PC-9 (cell line): ENCODE data around the gene C11orf42. TPM values are rescaled to one million over a fixed set of nuclear protein-coding genes. Genes with fewer than 3 reads are reported as not detected.

Experiments used
- BruUV-seq: library from RNA; stranded (reverse); fragments of 400-500 nt; replicated peaks from 2 replicates; lab custom pipeline; 2021; lab: Mats Ljungman, UMichigan
- CTCF ChIA-PET: fragments of 300-600 bp; sonication (Branson Sonifier 250); formaldehyde crosslinking; loops from one replicate; lab custom pipeline; 2022; ENCODE audit warnings: antibody characterized with exemption; lab: Charles Lee
- POLR2A ChIA-PET: fragments of 300-600 bp; sonication (Branson Sonifier 250); formaldehyde crosslinking; loops from one replicate; lab custom pipeline; 2022; ENCODE audit warnings: antibody characterized with exemption; ENCODE audit not compliant: unreplicated experiment; lab: Charles Lee
- DNase-seq, 2 experiments: peaks; one replicate each; pipeline versions ENCODE4 v3.0.0 to v3.0.0-alpha.2; 2015 to 2022; ENCODE audit warnings: mixed read lengths in 1 of 2
- H2AFZ ChIP-seq: fragments of 200-600 bp; sonication (generic); 2 replicates; pipeline ENCODE4 v1.8.1; 2017; ENCODE audit warnings: antibody characterized with exemption
- H3F3A ChIP-seq: fragments of 200-600 bp; sonication (generic); 2 replicates; pipeline ENCODE4 v1.8.1; 2017; ENCODE audit warnings: antibody characterized with exemption, mild to moderate bottlenecking, low read depth; ENCODE audit not compliant: insufficient read depth
- H3K27ac ChIP-seq: fragments of 200-600 bp; sonication (generic); 2 replicates; pipeline ENCODE4 v1.6.1; 2016; ENCODE audit warnings: mixed run types
- H3K27me3 ChIP-seq: fragments of 200-600 bp; sonication (generic); 2 replicates; pipeline ENCODE4 v1.6.1; 2016; ENCODE audit warnings: low read depth, mixed run types; ENCODE audit not compliant: insufficient read depth
- H3K36me3 ChIP-seq: fragments of 200-600 bp; sonication (generic); 2 replicates; pipeline ENCODE4 v1.6.1; 2016; ENCODE audit warnings: low read depth, mixed run types
- H3K4me1 ChIP-seq: fragments of 200-600 bp; sonication (generic); replicated peaks from 2 replicates; pipeline ENCODE4 v1.6.1; 2016; ENCODE audit warnings: mixed run types; ENCODE audit not compliant: insufficient read depth
- H3K4me2 ChIP-seq: fragments of 200-600 bp; sonication (generic); 2 replicates; pipeline ENCODE4 v1.6.1; 2017; ENCODE audit warnings: mixed run types
- H3K4me3 ChIP-seq: fragments of 200-600 bp; sonication (generic); 2 replicates; pipeline ENCODE4 v1.6.1; 2016; ENCODE audit warnings: mixed run types
- H3K79me2 ChIP-seq: fragments of 200-600 bp; sonication (generic); 2 replicates; pipeline ENCODE4 v1.6.1; 2017; ENCODE audit warnings: low read depth, mixed run types
- H3K9me2 ChIP-seq: fragments of 200-600 bp; sonication (generic); 2 replicates; pipeline ENCODE4 v1.8.1; 2017; ENCODE audit warnings: mild to moderate bottlenecking; ENCODE audit not compliant: insufficient read depth
- H3K9me3 ChIP-seq: fragments of 200-600 bp; sonication (generic); 2 replicates; pipeline ENCODE4 v1.8.1; 2016; ENCODE audit warnings: low read depth; ENCODE audit not compliant: insufficient read depth
- H4K20me1 ChIP-seq: fragments of 200-600 bp; sonication (generic); 2 replicates; pipeline ENCODE4 v1.8.1; 2017; ENCODE audit not compliant: insufficient read depth
- CTCF ChIP-seq: fragments of 200-600 bp; sonication (generic); conservative IDR thresholded peaks from 2 replicates; pipeline ENCODE4 v1.6.1; 2017; ENCODE audit warnings: mixed run types, antibody characterized with exemption, mild to moderate bottlenecking, moderate library complexity
- EZH2 ChIP-seq: fragments of 200-600 bp; sonication (generic); IDR thresholded peaks from 2 replicates; pipeline ENCODE4 v1.8.0; 2017; ENCODE audit warnings: antibody characterized with exemption, low read depth
- intact Hi-C: fragments of 100-400 bp; cut with micrococcal nuclease; formaldehyde crosslinking; loops from one replicate; pipeline ENCODE4 v1.10.0; 2022; ENCODE audit not compliant: unreplicated experiment
- total RNA-seq: library from RNA; stranded (reverse); gene quantifications from 2 replicates; pipeline ENCODE4 v1.2.3, GENCODE V29; 2021

The C11orf42 gene
- total RNA-seq, 1 experiment from 2014 or later: not detected

DNA sequence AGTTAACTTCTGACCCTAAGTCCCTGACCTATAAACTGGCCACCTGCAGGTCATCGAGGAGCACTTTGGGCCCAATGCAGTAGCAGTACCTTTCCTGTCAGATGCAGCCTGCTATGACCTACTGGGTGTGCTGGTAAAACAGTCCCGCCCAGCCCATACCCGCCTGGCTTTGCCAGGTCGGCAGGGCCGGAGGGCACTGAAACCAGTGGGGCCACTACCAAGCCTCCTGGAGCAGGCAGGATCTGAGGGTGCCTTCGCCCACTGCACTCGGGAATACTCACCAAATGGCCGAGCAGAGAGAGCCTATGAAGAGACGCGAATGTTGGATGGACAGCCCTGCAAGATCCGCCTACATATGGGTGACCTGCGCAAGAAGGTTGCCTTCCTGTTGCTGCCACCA, 4.4 kb downstream of the C11orf42 start:
- no peak for DNase-seq
- intact Hi-C loops: no loop called here
- ChIA-PET POLR2A (no interaction called here), CTCF (no interaction called here)
- H3F3A ChIP-seq: no peaks in the 10 kb centered on the region
- no peak overlapping the region for H3K27ac ChIP-seq
- H3K4me3 ChIP-seq: no peak overlapping the region
- no peaks in the 10 kb centered on the region for H4K20me1 ChIP-seq
- H3K9me3 ChIP-seq: no peaks in the 10 kb centered on the region
- H3K4me2 ChIP-seq: no peak overlapping the region
- no peaks in the 10 kb centered on the region for H3K4me1 ChIP-seq
- H3K9me2 ChIP-seq: no peaks in the 10 kb centered on the region
- H2AFZ ChIP-seq: no peak overlapping the region
- no peak for TF ChIP-seq EZH2
- TF ChIP-seq CTCF: no peak
- no TSS peak for BruUV-seq
- H3K36me3 ChIP-seq: no peaks in the 10 kb centered on the region
- no peaks in the 10 kb centered on the region for H3K79me2 ChIP-seq
- H3K27me3 ChIP-seq: no peaks in the 10 kb centered on the region

- no peaks in the 10 kb centered on the region for H3K9me2 ChIP-seq
- intact Hi-C loops: no loop called here
- H3K4me1 ChIP-seq: no peaks in the 10 kb centered on the region
- H3K4me2 ChIP-seq: no peak overlapping the region
- H3K27me3 ChIP-seq: no peaks in the 10 kb centered on the region
- POLR2A ChIA-PET: no interaction called here
- no peaks in the 10 kb centered on the region for H4K20me1 ChIP-seq
- no TSS peak for BruUV-seq
- H3K79me2 ChIP-seq: no peaks in the 10 kb centered on the region
- DNase-seq: no peak
- H3K27ac ChIP-seq: no peak overlapping the region
- CTCF ChIA-PET: no interaction called here
- no peaks in the 10 kb centered on the region for H3K36me3 ChIP-seq
- no peak overlapping the region for H2AFZ ChIP-seq
- H3K4me3 ChIP-seq: no peak overlapping the region
- H3F3A ChIP-seq: no peaks in the 10 kb centered on the region
- TF ChIP-seq EZH2: no peak
- TF ChIP-seq CTCF: no peak
- H3K9me3 ChIP-seq: no peaks in the 10 kb centered on the region
Measured at GRCh38 chr11:6210274-6210955, 5.1 kb downstream of the C11orf42 start.

GRCh38 chr11:6214530-6214929, 9.2 kb downstream of the C11orf42 start:
- Histone ChIP-seq H3K79me2 (no peaks in the 10 kb centered on the region), H4K20me1 (no peaks in the 10 kb centered on the region), H3K27ac (no peak overlapping the region), H2AFZ (no peak overlapping the region), H3K36me3 (no peaks in the 10 kb centered on the region), H3K4me2 (no peak overlapping the region), H3K9me3 (no peaks in the 10 kb centered on the region), H3F3A (no peaks in the 10 kb centered on the region), H3K4me1 (no peaks in the 10 kb centered on the region), H3K9me2 (no peaks in the 10 kb centered on the region), H3K27me3 (no peaks in the 10 kb centered on the region), H3K4me3 (no peak overlapping the region)
- DNase-seq: no peak
- ChIA-PET CTCF (no interaction called here), POLR2A (no interaction called here)
- no peak for TF ChIP-seq EZH2
- TF ChIP-seq CTCF: no peak
- intact Hi-C loops: no loop called here
- no TSS peak for BruUV-seq
